ENCODE results near the gene PER3. TPM values are rescaled to one million over a fixed set of nuclear protein-coding genes. Genes with fewer than 3 reads are reported as not detected.

Gene PER3
- total RNA-seq, 1 experiment from 2014 or later, result 4.3 TPM

- no TSS peak for BruUV-seq (replicated peaks)
- no peaks in the 10 kb centered on the region for H3K36me3 ChIP-seq (ENCODE audit: low read depth, low read length)
- intact Hi-C loops (cut with micrococcal nuclease), result no loop called here
- no peaks in the 10 kb centered on the region for H3K79me2 ChIP-seq (ENCODE audit: low read length)
- peak overlapping the region; percentile 88; the same call in 1 of the 2 replicates for H3K27ac ChIP-seq (ENCODE audit: low read length)
- no peaks in the 10 kb centered on the region for H3K9me2 ChIP-seq (replicated peaks; ENCODE audit: low read length)
- no peak overlapping the region for H3K4me3 ChIP-seq (ENCODE audit: low read length)
- no peaks in the 10 kb centered on the region for H4K20me1 ChIP-seq (ENCODE audit: low read length)
- no peaks in the 10 kb centered on the region for H3K9me3 ChIP-seq (ENCODE audit: low read length)
- no peak overlapping the region for H2AFZ ChIP-seq (ENCODE audit: low read length)
- DNase-seq, result no peak
- no peaks in the 10 kb centered on the region for H3F3A ChIP-seq (ENCODE audit: low read length, unreplicated experiment)
- ATAC-seq, result no peak
- no peak overlapping the region for H3K4me2 ChIP-seq (ENCODE audit: low read length)
- H3K27me3 ChIP-seq (ENCODE audit: low read length), result no peaks in the 10 kb centered on the region
- H3K9ac ChIP-seq (ENCODE audit: low read length), result no peak overlapping the region
- peaks cover 15% of the 10 kb centered on the region for H3K4me1 ChIP-seq (ENCODE audit: insufficient read depth, low read length)
- ChIA-PET POLR2A (ENCODE audit: unreplicated experiment) (no interaction called here), CTCF (no interaction called here)
- TF ChIP-seq EZH2phosphoT487 (IDR thresholded peaks at IDR 0.05; ENCODE audit: borderline replicate concordance, low read length), result no peak
- TF ChIP-seq EZH2 (IDR thresholded peaks at IDR 0.05; ENCODE audit: low read length, unreplicated experiment), result no peak
- no peak for TF ChIP-seq CTCF (conservative IDR thresholded peaks at IDR 0.05; ENCODE audit: low read depth, low read length)
These were observed 84.1 kb downstream of the PER3 start for GRCh38 chr1:7868070-7868780.

- CTCF ChIA-PET, result interaction anchor here (0.5 kb wide), 1 partner anchor 519 kb away, joined by 6 read pairs; no protein-coding TSS in a partner anchor
- Histone ChIP-seq H2AFZ (ENCODE audit: low read length) (no peak overlapping the region), H4K20me1 (ENCODE audit: low read length) (no peaks in the 10 kb centered on the region), H3K4me2 (ENCODE audit: low read length) (peak overlapping the region; percentile 37), H3K36me3 (ENCODE audit: low read depth, low read length) (no peaks in the 10 kb centered on the region), H3K9me2 (replicated peaks; ENCODE audit: low read length) (no peaks in the 10 kb centered on the region), H3F3A (ENCODE audit: low read length, unreplicated experiment) (no peaks in the 10 kb centered on the region), H3K79me2 (ENCODE audit: low read length) (no peaks in the 10 kb centered on the region), H3K27ac (ENCODE audit: low read length) (peak overlapping the region; percentile 92), H3K4me3 (ENCODE audit: low read length) (no peak overlapping the region), H3K4me1 (ENCODE audit: insufficient read depth, low read length) (peaks cover 15% of the 10 kb centered on the region), H3K27me3 (ENCODE audit: low read length) (no peaks in the 10 kb centered on the region), H3K9me3 (ENCODE audit: low read length) (no peaks in the 10 kb centered on the region), H3K9ac (ENCODE audit: low read length) (peak overlapping the region; percentile 76)
- peak; percentile 87 for ATAC-seq
- DNase-seq, result peak; percentile 92
- intact Hi-C loops (cut with micrococcal nuclease), result loop anchor here (1.0 kb wide), 1 partner anchor 28 kb away; no protein-coding TSS in a partner anchor
- POLR2A ChIA-PET (ENCODE audit: unreplicated experiment), result no interaction called here
- no peak for TF ChIP-seq EZH2 (IDR thresholded peaks at IDR 0.05; ENCODE audit: low read length, unreplicated experiment)
- no peak for TF ChIP-seq CTCF (conservative IDR thresholded peaks at IDR 0.05; ENCODE audit: low read depth, low read length)
- no TSS peak for BruUV-seq (replicated peaks)
These were observed 85.2 kb downstream of the PER3 start for GRCh38 chr1:7869136-7869920.

GRCh38 chr1:7871136-7871535 lies 87.0 kb downstream of the PER3 start:
- no peaks in the 10 kb centered on the region for H3K9me2 ChIP-seq (replicated peaks; ENCODE audit: low read length)
- H3F3A ChIP-seq (ENCODE audit: low read length, unreplicated experiment), result no peaks in the 10 kb centered on the region
- DNase-seq, result no peak
- H3K4me3 ChIP-seq (ENCODE audit: low read length), result no peak overlapping the region
- no peak overlapping the region for H3K27ac ChIP-seq (ENCODE audit: low read length)
- intact Hi-C loops (cut with micrococcal nuclease), result no loop called here
- H3K9me3 ChIP-seq (ENCODE audit: low read length), result no peaks in the 10 kb centered on the region
- POLR2A ChIA-PET (ENCODE audit: unreplicated experiment), result no interaction called here
- CTCF ChIA-PET, result no interaction called here
- H2AFZ ChIP-seq (ENCODE audit: low read length), result no peak overlapping the region
- H3K4me2 ChIP-seq (ENCODE audit: low read length), result no peak overlapping the region
- peaks cover 15% of the 10 kb centered on the region for H3K4me1 ChIP-seq (ENCODE audit: insufficient read depth, low read length)
- H3K27me3 ChIP-seq (ENCODE audit: low read length), result no peaks in the 10 kb centered on the region
- H3K9ac ChIP-seq (ENCODE audit: low read length), result no peak overlapping the region
- no peak for TF ChIP-seq EZH2 (IDR thresholded peaks at IDR 0.05; ENCODE audit: low read length, unreplicated experiment)
- no peak for TF ChIP-seq EZH2phosphoT487 (IDR thresholded peaks at IDR 0.05; ENCODE audit: borderline replicate concordance, low read length)
- TF ChIP-seq CTCF (conservative IDR thresholded peaks at IDR 0.05; ENCODE audit: low read depth, low read length), result no peak
- H3K79me2 ChIP-seq (ENCODE audit: low read length), result no peaks in the 10 kb centered on the region
- ATAC-seq, result no peak
- no TSS peak for BruUV-seq (replicated peaks)
- no peaks in the 10 kb centered on the region for H4K20me1 ChIP-seq (ENCODE audit: low read length)
- no peaks in the 10 kb centered on the region for H3K36me3 ChIP-seq (ENCODE audit: low read depth, low read length)

All from PC-3 (cell line).